ENCODE measurements around the gene LAMC3. TPM values are rescaled to one million over a fixed set of nuclear protein-coding genes. Genes with fewer than 3 reads are reported as not detected.

The LAMC3 gene
- total RNA-seq, 3 donors from 2014 or later, result 2.1 to 8.5 (median 7.8) TPM

- intact Hi-C loops (cut with DNase I; ENCODE audit: low total_unique reads), result no loop called here
- TF ChIP-seq CTCF (IDR thresholded peaks at IDR 0.05) (no peak), POLR2A (IDR thresholded peaks at IDR 0.05) (no peak), POLR2AphosphoS5 (IDR thresholded peaks at IDR 0.05) (no peak)
- Histone ChIP-seq H3K27ac (no peak overlapping the region), H3K4me3 (no peak overlapping the region), H3K9me3 (no peaks in the 10 kb centered on the region), H3K36me3 (no peaks in the 10 kb centered on the region), H3K4me1 (no peaks in the 10 kb centered on the region), H3K27me3 (no peaks in the 10 kb centered on the region)
- no peak for DNase-seq (ENCODE audit: low spot score in 2 of 2)
These were observed 12.8 kb downstream of the LAMC3 start for GRCh38 chr9:131021785-131022184.

GRCh38 chr9:131024978-131025868, 16.2 kb downstream of the LAMC3 start:
- no peak for DNase-seq (ENCODE audit: low spot score in 2 of 2)
- Histone ChIP-seq H3K9me3 (no peaks in the 10 kb centered on the region), H3K27ac (no peak overlapping the region), H3K4me3 (no peak overlapping the region), H3K36me3 (no peaks in the 10 kb centered on the region), H3K27me3 (no peaks in the 10 kb centered on the region), H3K4me1 (no peaks in the 10 kb centered on the region)
- intact Hi-C loops (cut with DNase I; ENCODE audit: low total_unique reads), result no loop called here
- TF ChIP-seq POLR2AphosphoS5 (IDR thresholded peaks at IDR 0.05) (no peak), CTCF (IDR thresholded peaks at IDR 0.05) (no peak), POLR2A (IDR thresholded peaks at IDR 0.05) (no peak)

GRCh38 chr9:131025953-131026858, 17.2 kb downstream of the LAMC3 start:
- Histone ChIP-seq H3K27me3 (no peaks in the 10 kb centered on the region), H3K4me1 (no peaks in the 10 kb centered on the region), H3K9me3 (no peaks in the 10 kb centered on the region), H3K36me3 (no peaks in the 10 kb centered on the region), H3K4me3 (no peak overlapping the region), H3K27ac (no peak overlapping the region)
- no peak for DNase-seq (ENCODE audit: low spot score in 2 of 2)
- intact Hi-C loops (cut with DNase I; ENCODE audit: low total_unique reads), result no loop called here
- TF ChIP-seq POLR2AphosphoS5 (IDR thresholded peaks at IDR 0.05) (no peak), POLR2A (IDR thresholded peaks at IDR 0.05) (no peak), CTCF (IDR thresholded peaks at IDR 0.05) (no peak)

GRCh38 chr9:131027048-131027871, 18.3 kb downstream of the LAMC3 start:
- Histone ChIP-seq H3K4me1 (no peaks in the 10 kb centered on the region), H3K9me3 (no peaks in the 10 kb centered on the region), H3K36me3 (no peaks in the 10 kb centered on the region), H3K4me3 (no peak overlapping the region), H3K27me3 (no peaks in the 10 kb centered on the region), H3K27ac (no peak overlapping the region)
- TF ChIP-seq CTCF (IDR thresholded peaks at IDR 0.05), result no peak
- TF ChIP-seq POLR2AphosphoS5 (IDR thresholded peaks at IDR 0.05), result no peak
- no peak for TF ChIP-seq POLR2A (IDR thresholded peaks at IDR 0.05)
- no peak for DNase-seq (ENCODE audit: low spot score in 2 of 2)
- intact Hi-C loops (cut with DNase I; ENCODE audit: low total_unique reads), result no loop called here

Data from breast epithelium (tissue), 4 donors.